HG02884 (cell line): ENCODE data around the gene RAB19.
"Not testable (repeated sequence)": the region's sequence is repeated elsewhere in the genome, so short reads cannot be mapped to it uniquely, and the experiment has no call there.

Experiments used
- ATAC-seq: cut with Tn5 transposase; IDR thresholded peaks from one replicate; pipeline ENCODE4 v1.9.1; 2021; ENCODE audit warnings: mild to moderate bottlenecking, moderate library complexity; ENCODE audit not compliant: unreplicated experiment

Gene RAB19

GRCh38 chr7:140400381-140400780, 3.5 kb upstream of the RAB19 start:
- ATAC-seq: no peak

- ATAC-seq: no peak
Observed at GRCh38 chr7:140402178-140402835, 1.6 kb upstream of the RAB19 start.

GRCh38 chr7:140404565-140405065, 757 bp downstream of the RAB19 start:
- no peak for ATAC-seq

- no peak for ATAC-seq
Observed at GRCh38 chr7:140415361-140415760, 11.5 kb downstream of the RAB19 start.

- ATAC-seq: not testable (repeated sequence)
Observed at GRCh38 chr7:140415816-140416215, 12.0 kb downstream of the RAB19 start.

GRCh38 chr7:140416560-140416959, 12.7 kb downstream of the RAB19 start:
- no peak for ATAC-seq

GRCh38 chr7:140417456-140418155, 13.7 kb downstream of the RAB19 start:
- ATAC-seq: no peak

- not testable (repeated sequence) for ATAC-seq
Observed at GRCh38 chr7:140418156-140418472, 14.3 kb downstream of the RAB19 start.

GRCh38 chr7:140418653-140419052, 14.8 kb downstream of the RAB19 start:
- ATAC-seq: no peak

GRCh38 chr7:140421521-140421920, 17.7 kb downstream of the RAB19 start:
- ATAC-seq: no peak

- no peak for ATAC-seq
Observed at GRCh38 chr7:140423501-140423900, 19.6 kb downstream of the RAB19 start.

GRCh38 chr7:140425718-140426117, 21.9 kb downstream of the RAB19 start:
- ATAC-seq: no peak

- ATAC-seq: no peak
Observed at GRCh38 chr7:140426130-140426529, 22.3 kb downstream of the RAB19 start.

- no peak for ATAC-seq
Observed at GRCh38 chr7:140433396-140433795, 29.5 kb downstream of the RAB19 start.

GRCh38 chr7:140435252-140435895, 31.5 kb downstream of the RAB19 start:
- ATAC-seq: no peak

GRCh38 chr7:140439359-140439758, 35.5 kb downstream of the RAB19 start:
- ATAC-seq: peak; percentile 45

GRCh38 chr7:140440593-140440992, 36.7 kb downstream of the RAB19 start:
- no peak for ATAC-seq

GRCh38 chr7:140441519-140441918, 37.7 kb downstream of the RAB19 start:
- ATAC-seq: no peak

- no peak for ATAC-seq
Observed at GRCh38 chr7:140446467-140446866, 42.6 kb downstream of the RAB19 start.

GRCh38 chr7:140447841-140448240, 44.0 kb downstream of the RAB19 start:
- no peak for ATAC-seq

GRCh38 chr7:140448781-140449480, 45.1 kb downstream of the RAB19 start:
- no peak for ATAC-seq
